HEK293 (cell line): ENCODE results near the gene C2CD2.
A peak's percentile ranks its signal among the peaks of the same experiment; 100 is the strongest.

Experiments
- CTCF ChIA-PET: fragments of 350-600 bp; formaldehyde crosslinking; extraction: SDS; loops from one replicate; lab custom pipeline; 2021; ENCODE audit warnings: antibody characterized with exemption; lab: Yijun Ruan, JAX
- POLR2A ChIA-PET: fragments of 300-600 bp; formaldehyde crosslinking; extraction: SDS; loops from one replicate; lab custom pipeline; 2020; ENCODE audit warnings: antibody characterized with exemption, inconsistent platforms; lab: Yijun Ruan, JAX
- H3K27ac ChIP-seq: fragments of 200-500 bp; sonication (Bioruptor generic); 2 replicates; pipeline ENCODE4 v1.5.1; 2014; ENCODE audit warnings: low read depth, low read length, control low read depth, inconsistent platforms; ENCODE audit errors: extremely low read depth
- H3K36me3 ChIP-seq, 2 experiments: fragments of 200-500 bp in 1 of 2; sonication (Bioruptor generic) in 1 of 2; 1 replicate in 1 of 2; 2 replicates in 1 of 2; pipeline ENCODE4 v1.5.1; 2014 to 2017; ENCODE audit warnings: inconsistent platforms in 2 of 2, low read length in 2 of 2; ENCODE audit not compliant: control insufficient read depth in 2 of 2, insufficient read depth in 1 of 2
- H3K4me1 ChIP-seq: fragments of 200-500 bp; sonication (Bioruptor generic); 2 replicates; pipeline ENCODE4 v1.5.1; 2014; ENCODE audit warnings: mild to moderate bottlenecking, low read length, inconsistent platforms; ENCODE audit not compliant: control insufficient read depth, insufficient read depth
- H3K4me3 ChIP-seq: 2 replicates; pipeline ENCODE4 v1.5.1; 2011; ENCODE audit warnings: low read depth, mild to moderate bottlenecking, control low read depth, low read length, moderate library complexity
- H3K9me3 ChIP-seq: fragments of 200-500 bp; sonication (Bioruptor generic); 2 replicates; pipeline ENCODE4 v1.5.1; 2014; ENCODE audit warnings: low read depth, low read length, inconsistent platforms; ENCODE audit not compliant: control insufficient read depth, insufficient read depth
- AEBP2 ChIP-seq: fragments of 450-650 bp; formaldehyde crosslinking; IDR thresholded peaks from 2 replicates; pipeline ENCODE4 v1.5.1; 2016; ENCODE audit warnings: missing biosample characterization, missing genetic modification characterization, borderline replicate concordance
- ELK4 ChIP-seq: IDR thresholded peaks from 2 replicates; pipeline ENCODE4 v1.6.1; 2011; ENCODE audit warnings: mild to moderate bottlenecking, low read depth, low read length, borderline replicate concordance
- GLI4 ChIP-seq: fragments of 450-650 bp; formaldehyde crosslinking; IDR thresholded peaks from 2 replicates; pipeline ENCODE4 v1.5.1; 2016; ENCODE audit warnings: missing biosample characterization, missing genetic modification characterization
- GLIS1 ChIP-seq: fragments of 450-650 bp; formaldehyde crosslinking; IDR thresholded peaks from 2 replicates; pipeline ENCODE4 v1.5.1; 2016; ENCODE audit warnings: missing biosample characterization, missing genetic modification characterization
- PRDM6 ChIP-seq: fragments of 450-650 bp; formaldehyde crosslinking; IDR thresholded peaks from 2 replicates; pipeline ENCODE4 v1.5.1; 2017; ENCODE audit warnings: missing biosample characterization, missing genetic modification characterization
- ZBTB17 ChIP-seq: fragments of 450-650 bp; formaldehyde crosslinking; IDR thresholded peaks from 2 replicates; pipeline ENCODE4 v1.5.1; 2016; ENCODE audit warnings: missing biosample characterization, missing genetic modification characterization
- ZNF140 ChIP-seq: fragments of 450-650 bp; formaldehyde crosslinking; IDR thresholded peaks from 2 replicates; pipeline ENCODE4 v1.5.1; 2016; ENCODE audit warnings: missing biosample characterization, missing genetic modification characterization
- ZNF19 ChIP-seq: fragments of 450-650 bp; formaldehyde crosslinking; IDR thresholded peaks from 2 replicates; pipeline ENCODE4; 2016; ENCODE audit warnings: missing biosample characterization, missing genetic modification characterization, low read depth
- ZNF202 ChIP-seq: fragments of 450-650 bp; formaldehyde crosslinking; IDR thresholded peaks from 2 replicates; pipeline ENCODE4 v1.5.1; 2016; ENCODE audit warnings: missing biosample characterization, missing genetic modification characterization, borderline replicate concordance
- ZNF23 ChIP-seq: fragments of 450-650 bp; formaldehyde crosslinking; IDR thresholded peaks from 2 replicates; pipeline ENCODE4 v1.5.1; 2016; ENCODE audit warnings: missing biosample characterization, missing genetic modification characterization, borderline replicate concordance
- ZNF239 ChIP-seq: fragments of 450-650 bp; formaldehyde crosslinking; IDR thresholded peaks from 2 replicates; pipeline ENCODE4 v1.5.1; 2016; ENCODE audit warnings: missing biosample characterization, missing genetic modification characterization
- ZNF274 ChIP-seq, 2 experiments: fragments of 200-500 bp in 1 of 2; fragments of 450-650 bp in 1 of 2; sonication (Bioruptor generic) in 1 of 2; formaldehyde crosslinking in 1 of 2; IDR thresholded peaks; 2 replicates each; pipeline versions ENCODE4 v1.5.1 to v1.6.1; 2014 to 2016; ENCODE audit warnings: borderline replicate concordance in 1 of 2, inconsistent platforms in 1 of 2, low read length in 1 of 2, missing biosample characterization in 1 of 2, missing genetic modification characterization in 1 of 2
- ZNF311 ChIP-seq: fragments of 450-650 bp; formaldehyde crosslinking; IDR thresholded peaks from 2 replicates; pipeline ENCODE4 v1.5.1; 2017; ENCODE audit warnings: missing biosample characterization, missing genetic modification characterization, borderline replicate concordance
- ZNF324 ChIP-seq: fragments of 450-650 bp; formaldehyde crosslinking; IDR thresholded peaks from 2 replicates; pipeline ENCODE4 v1.5.1; 2016; ENCODE audit warnings: missing biosample characterization, missing genetic modification characterization
- ZNF48 ChIP-seq: fragments of 450-650 bp; formaldehyde crosslinking; IDR thresholded peaks from 2 replicates; pipeline ENCODE4 v1.5.1; 2016; ENCODE audit warnings: missing biosample characterization, missing genetic modification characterization
- ZNF501 ChIP-seq: fragments of 450-650 bp; formaldehyde crosslinking; IDR thresholded peaks from 2 replicates; pipeline ENCODE4 v1.5.1; 2016; ENCODE audit warnings: missing biosample characterization, missing genetic modification characterization
- ZNF645 ChIP-seq: fragments of 450-650 bp; formaldehyde crosslinking; IDR thresholded peaks from 2 replicates; pipeline ENCODE4; 2016; ENCODE audit warnings: missing biosample characterization, missing genetic modification characterization
- TF ChIP-seq, protein P1 (sequence below): fragments of 450-650 bp; formaldehyde crosslinking; IDR thresholded peaks from 2 replicates; pipeline ENCODE4 v1.5.1; 2017; ENCODE audit warnings: missing biosample characterization, mild to moderate bottlenecking, missing genetic modification characterization, moderate library complexity

C2CD2 gene

DNA sequence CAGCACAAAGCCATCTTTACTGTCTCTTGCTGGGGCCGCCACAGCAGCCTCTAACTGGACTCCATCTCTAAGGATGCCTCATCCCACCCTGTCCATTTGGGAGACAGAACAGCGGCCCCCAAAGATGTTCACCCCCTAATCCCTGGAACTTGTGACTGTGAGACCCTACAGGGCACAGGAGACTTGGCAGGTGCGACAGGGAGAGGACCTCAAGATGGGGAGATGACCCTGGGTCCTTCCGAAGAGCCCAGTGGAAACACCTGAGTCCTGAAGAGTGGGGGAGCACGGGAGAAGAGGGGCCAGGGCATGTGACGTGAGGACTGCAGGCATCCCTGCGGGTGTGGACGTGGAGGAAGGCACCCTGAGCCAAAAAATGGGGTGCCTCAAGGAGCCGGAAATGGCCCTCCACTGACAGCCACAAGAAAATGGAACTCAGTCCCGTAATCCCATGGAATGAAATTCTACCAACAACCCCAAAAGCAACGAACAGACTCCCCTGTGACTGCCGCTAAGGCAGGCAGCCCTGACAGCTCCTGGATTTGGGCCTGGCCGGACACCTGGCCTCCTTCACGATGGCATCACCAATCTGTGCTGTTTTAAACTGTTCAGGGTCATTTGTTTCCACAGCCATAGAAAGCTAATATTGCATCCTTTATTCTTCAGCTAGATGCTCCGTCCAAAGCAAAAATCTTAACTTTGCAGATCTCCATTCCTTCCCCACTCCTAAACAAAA lies 34.0 kb downstream of the C2CD2 start (continued):
- TF ChIP-seq ELK4, result no peak
- no peak for TF ChIP-seq ZNF645 (tag by site-specific recombination)
- TF ChIP-seq ZNF311, result no peak
- TF ChIP-seq, protein P1, sequence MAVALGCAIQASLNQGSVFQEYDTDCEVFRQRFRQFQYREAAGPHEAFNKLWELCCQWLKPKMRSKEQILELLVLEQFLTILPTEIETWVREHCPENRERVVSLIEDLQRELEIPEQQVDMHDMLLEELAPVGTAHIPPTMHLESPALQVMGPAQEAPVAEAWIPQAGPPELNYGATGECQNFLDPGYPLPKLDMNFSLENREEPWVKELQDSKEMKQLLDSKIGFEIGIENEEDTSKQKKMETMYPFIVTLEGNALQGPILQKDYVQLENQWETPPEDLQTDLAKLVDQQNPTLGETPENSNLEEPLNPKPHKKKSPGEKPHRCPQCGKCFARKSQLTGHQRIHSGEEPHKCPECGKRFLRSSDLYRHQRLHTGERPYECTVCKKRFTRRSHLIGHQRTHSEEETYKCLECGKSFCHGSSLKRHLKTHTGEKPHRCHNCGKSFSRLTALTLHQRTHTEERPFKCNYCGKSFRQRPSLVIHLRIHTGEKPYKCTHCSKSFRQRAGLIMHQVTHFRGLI (tag by site-specific recombination), result no peak

- TF ChIP-seq ZNF19 (tag by site-specific recombination) (no peak), ZNF140 (tag by site-specific recombination) (no peak), AEBP2 (tag by site-specific recombination) (no peak), ZNF501 (tag by site-specific recombination) (no peak), ZNF324 (tag by site-specific recombination) (no peak), GLI4 (tag by site-specific recombination) (no peak), ZNF48 (0 out of 2 replicates have a peak, but pooled peaks have one; percentile 22), PRDM6 (no peak), ZNF274 (IDR thresholded peaks at IDR 0.05; ENCODE audit: low read length) (no peak), ZNF274 (tag by site-specific recombination; IDR thresholded peaks at IDR 0.05; ENCODE audit: borderline replicate concordance) (no peak)
- ChIA-PET POLR2A (no interaction called here), CTCF (interaction anchor here (0.6 kb wide), 1 partner anchor 54 kb away, joined by 3 read pairs; no protein-coding TSS in a partner anchor)
- Histone ChIP-seq H3K36me3 (peaks cover 0 to 5% of the 10 kb centered on the region in 2 experiments; a peak in 1 of 3 replicates), H3K4me3 (no peak overlapping the region), H3K9me3 (no peaks in the 10 kb centered on the region), H3K27ac (no peak overlapping the region), H3K4me1 (no peaks in the 10 kb centered on the region)
Observed at GRCh38 chr21:41918561-41919358, 35.1 kb downstream of the C2CD2 start.

DNA sequence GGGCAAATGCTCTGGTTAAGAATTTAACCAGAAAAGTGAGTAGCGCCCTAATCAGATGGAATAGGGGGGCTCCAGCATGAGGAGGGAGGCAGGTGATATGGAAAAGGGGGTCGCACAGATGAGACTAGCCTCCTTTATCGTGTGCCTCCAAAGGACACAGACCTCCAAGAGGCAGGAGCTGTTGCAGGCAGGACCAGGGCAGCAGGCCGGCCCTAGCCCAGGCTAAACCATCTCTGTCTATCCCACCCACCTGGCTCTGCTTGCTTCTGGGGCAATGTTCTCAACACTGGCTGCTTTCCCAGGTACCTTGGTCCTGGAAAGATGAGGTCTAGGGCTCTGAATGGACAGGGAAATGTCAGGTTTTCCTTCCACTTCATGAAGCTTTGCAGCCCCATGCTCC lies 36.3 kb downstream of the C2CD2 start:
- CTCF ChIA-PET, result no interaction called here
- Histone ChIP-seq H3K36me3 (peaks cover 0 to 5% of the 10 kb centered on the region in 2 experiments; a peak in 1 of 3 replicates), H3K4me1 (no peaks in the 10 kb centered on the region), H3K4me3 (no peak overlapping the region), H3K27ac (no peak overlapping the region)
- POLR2A ChIA-PET, result no interaction called here
- TF ChIP-seq ZNF239 (tag by site-specific recombination) (no peak), ZBTB17 (tag by site-specific recombination) (no peak), GLIS1 (tag by site-specific recombination) (no peak), ZNF202 (no peak), ZNF23 (tag by site-specific recombination) (no peak)
- TF ChIP-seq, all 188 proteins: peak for 0
- no peaks in the 10 kb centered on the region for H3K9me3 ChIP-seq
